Esophagus muscularis mucosa (tissue), 4 donors: Measurements from ENCODE around the gene GTF3C4. TPM values are rescaled to one million over a fixed set of nuclear protein-coding genes. Genes with fewer than 3 reads are reported as not detected.

Experiments used
- DNase-seq: peaks from one replicate; pipeline ENCODE4 v3.0.0-alpha.2; 2017; ENCODE audit errors: extremely low spot score
- H3K27ac ChIP-seq, 4 donors: fragments of 200-600 bp; sonication (generic); replicated peaks in 1 of 4; 1 replicate in 3 of 4; 2 replicates in 1 of 4; pipeline ENCODE4 v1.5.1; 2016 to 2019; ENCODE audit warnings: mild to moderate bottlenecking in 1 of 4
- H3K27me3 ChIP-seq, 4 donors: fragments of 200-600 bp; sonication (generic); one replicate each; pipeline versions ENCODE4 v1.5.1 to v1.6.0; 2016 to 2019
- H3K36me3 ChIP-seq, 4 donors: fragments of 200-600 bp; sonication (generic); one replicate each; pipeline ENCODE4 v1.5.1; 2016 to 2019
- H3K4me1 ChIP-seq, 4 donors: fragments of 200-600 bp; sonication (generic); one replicate each; pipeline ENCODE4 v1.5.1; 2016 to 2019
- H3K4me3 ChIP-seq, 4 donors: fragments of 200-600 bp; sonication (generic); 1 replicate in 2 of 4; 2 replicates in 2 of 4; pipeline ENCODE4 v1.5.1; 2016 to 2019; ENCODE audit warnings: mild to moderate bottlenecking in 4 of 4, moderate library complexity in 1 of 4
- H3K9me3 ChIP-seq, 4 donors: fragments of 200-600 bp; sonication (generic); 1 replicate in 3 of 4; 2 replicates in 1 of 4; pipeline ENCODE4 v1.5.1; 2016 to 2019
- CTCF ChIP-seq, 3 experiments: fragments of 200-600 bp in 2 of 3; fragments of 450-650 bp in 1 of 3; sonication (generic) in 2 of 3; IDR thresholded peaks; one replicate each; pipeline ENCODE4 v1.5.1; 2017 to 2019; ENCODE audit warnings: antibody characterized with exemption in 3 of 3, mild to moderate bottlenecking in 2 of 3, moderate library complexity in 1 of 3
- EP300 ChIP-seq: sonication (generic); formaldehyde crosslinking; IDR thresholded peaks from one replicate; pipeline ENCODE4 v1.6.1; 2017; ENCODE audit warnings: antibody characterized with exemption
- POLR2A ChIP-seq: fragments of 450-650 bp; IDR thresholded peaks from one replicate; pipeline ENCODE4 v1.6.1; 2017; ENCODE audit warnings: antibody characterized with exemption, moderate library complexity, mild to moderate bottlenecking, low read depth
- POLR2AphosphoS5 ChIP-seq, 2 donors: sonication (generic); formaldehyde crosslinking; IDR thresholded peaks; one replicate each; pipeline ENCODE4 v1.6.1; 2017; ENCODE audit warnings: antibody characterized with exemption in 2 of 2
- WGBS: methylation state at CpG from one replicate; pipeline ENCODE4 v1.1.5; 2018; 5-methylcytosine and 5-hydroxymethylcytosine counted together
- intact Hi-C: fragments of 100-400 bp; cut with DNase I; formaldehyde crosslinking; loops from one replicate; pipeline ENCODE4 v1.15.1; 2023
- total RNA-seq, 4 donors: library from RNA; depleted of rRNA; stranded (reverse); fragments of >200 nt; gene quantifications; one replicate each; pipeline versions ENCODE4 v1.1.0 to v1.2.1, GENCODE V29; 2016

Gene GTF3C4
- total RNA-seq, 4 donors from 2014 or later = 10.4 to 15.3 (median 12.3) TPM

GRCh38 chr9:132723809-132724208, 53.5 kb downstream of the GTF3C4 start:
- no peak for DNase-seq
- peaks cover 0 to 2% (median under 1%) of the 10 kb centered on the region in 4 donors for H3K4me1 ChIP-seq
- no peak overlapping the region for H3K4me3 ChIP-seq
- H3K27me3 ChIP-seq = peaks cover 0 to 28% (median 0%) of the 10 kb centered on the region in 4 donors
- 100% methylated on average over 2 of the region's 4 CpGs for WGBS
- H3K9me3 ChIP-seq = no peaks in the 10 kb centered on the region
- no peaks in the 10 kb centered on the region for H3K36me3 ChIP-seq
- TF ChIP-seq POLR2A = no peak
- no peak for TF ChIP-seq EP300
- no peak for TF ChIP-seq CTCF (IDR thresholded peaks at IDR 0.05)
- TF ChIP-seq POLR2AphosphoS5 (IDR thresholded peaks at IDR 0.05) = no peak
- no peak overlapping the region for H3K27ac ChIP-seq
- intact Hi-C loops = no loop called here

- Histone ChIP-seq H3K27me3 (peaks cover 0 to 22% (median 0%) of the 10 kb centered on the region in 4 donors), H3K9me3 (no peaks in the 10 kb centered on the region), H3K4me3 (no peak overlapping the region), H3K4me1 (peaks cover 0 to 11% (median 4%) of the 10 kb centered on the region in 4 donors), H3K36me3 (no peaks in the 10 kb centered on the region), H3K27ac (no peak overlapping the region)
- no peak for DNase-seq
- intact Hi-C loops = no loop called here
- 98% methylated on average over 7 of the region's 13 CpGs for WGBS
- TF ChIP-seq CTCF (IDR thresholded peaks at IDR 0.05) = no peak
- no peak for TF ChIP-seq EP300
- no peak for TF ChIP-seq POLR2AphosphoS5 (IDR thresholded peaks at IDR 0.05)
- TF ChIP-seq POLR2A = no peak
Observed at GRCh38 chr9:132725306-132725705, 55.0 kb downstream of the GTF3C4 start.

- Histone ChIP-seq H3K4me1 (peaks cover 0 to 11% (median 4%) of the 10 kb centered on the region in 4 donors), H3K4me3 (no peak overlapping the region), H3K9me3 (no peaks in the 10 kb centered on the region), H3K27ac (no peak overlapping the region), H3K36me3 (no peaks in the 10 kb centered on the region), H3K27me3 (peaks cover 0 to 20% (median 0%) of the 10 kb centered on the region in 4 donors)
- no peak for DNase-seq
- intact Hi-C loops = no loop called here
- TF ChIP-seq CTCF (IDR thresholded peaks at IDR 0.05) (no peak), POLR2A (no peak), EP300 (no peak), POLR2AphosphoS5 (IDR thresholded peaks at IDR 0.05) (no peak)
- 80% methylated on average over 8 of the region's 8 CpGs for WGBS
Observed at GRCh38 chr9:132726576-132727130, 56.4 kb downstream of the GTF3C4 start.

DNA sequence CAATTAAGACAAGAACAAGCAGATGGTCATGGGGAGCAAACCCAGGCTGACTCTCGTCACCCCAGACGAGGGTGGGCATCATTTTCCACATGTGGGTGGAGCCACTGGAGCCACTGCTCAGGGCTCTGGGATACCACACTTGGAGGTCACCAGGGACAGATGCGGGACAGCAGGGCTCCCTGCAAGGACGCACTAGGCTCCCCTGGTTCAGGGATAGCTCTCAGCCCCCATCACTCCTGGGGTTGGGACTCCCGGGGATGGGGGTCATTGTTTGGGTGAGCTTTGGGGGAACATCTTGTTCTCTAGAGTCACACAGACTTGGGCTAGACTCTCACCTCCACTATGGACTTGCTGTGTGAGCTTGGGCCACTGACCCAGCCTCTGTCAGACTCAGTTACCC, 57.8 kb downstream of the GTF3C4 start:
- intact Hi-C loops = no loop called here
- no peaks in the 10 kb centered on the region for H3K9me3 ChIP-seq
- TF ChIP-seq POLR2A (no peak), CTCF (IDR thresholded peaks at IDR 0.05) (no peak), POLR2AphosphoS5 (IDR thresholded peaks at IDR 0.05) (no peak), EP300 (no peak)
- peaks cover 0 to 13% (median 0%) of the 10 kb centered on the region in 4 donors for H3K27me3 ChIP-seq
- 93% methylated on average over 3 of the region's 5 CpGs for WGBS
- H3K27ac ChIP-seq = no peak overlapping the region
- H3K36me3 ChIP-seq = no peaks in the 10 kb centered on the region
- no peak for DNase-seq
- no peak overlapping the region for H3K4me3 ChIP-seq
- H3K4me1 ChIP-seq = peaks cover 0 to 11% (median 4%) of the 10 kb centered on the region in 4 donors

DNA sequence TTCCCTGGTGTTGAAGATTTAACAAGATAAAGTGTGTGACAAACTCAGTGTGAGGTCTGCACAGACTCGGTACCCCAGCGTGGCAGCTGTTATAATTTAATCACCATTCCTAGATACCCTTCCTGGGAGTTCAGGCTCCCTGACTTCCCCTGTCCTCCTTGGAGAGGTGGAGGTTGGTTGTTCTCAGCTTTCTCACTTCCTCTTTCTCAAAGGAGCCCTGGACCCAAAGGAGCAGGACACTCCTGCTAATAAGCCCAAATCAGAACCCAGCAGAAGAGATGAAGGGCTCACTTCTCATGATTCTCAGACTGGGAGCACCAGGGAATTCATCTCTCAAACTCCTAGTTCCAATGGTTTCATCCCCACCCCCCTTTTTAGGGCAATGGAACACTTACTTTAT, 58.2 kb downstream of the GTF3C4 start:
- Histone ChIP-seq H3K27me3 (peaks cover 0 to 17% (median 0%) of the 10 kb centered on the region in 4 donors), H3K4me3 (no peak overlapping the region), H3K36me3 (no peaks in the 10 kb centered on the region), H3K9me3 (no peaks in the 10 kb centered on the region), H3K27ac (no peak overlapping the region), H3K4me1 (peaks cover 0 to 11% (median 4%) of the 10 kb centered on the region in 4 donors)
- no peak for DNase-seq
- TF ChIP-seq CTCF (IDR thresholded peaks at IDR 0.05) (no peak), POLR2AphosphoS5 (IDR thresholded peaks at IDR 0.05) (no peak), EP300 (no peak), POLR2A (no peak)
- intact Hi-C loops = no loop called here
- WGBS = 60% methylated on average over 2 of the region's 2 CpGs
